Heart left ventricle (tissue), 16 donors: Measurements from ENCODE around the gene BIVM. TPM values are rescaled to one million over a fixed set of nuclear protein-coding genes. Genes with fewer than 3 reads are reported as not detected.
A peak's percentile ranks its signal among the peaks of the same experiment; 100 is the strongest.

ENCODE experiments used
- ATAC-seq, 4 donors: fragments of 200-7000 bp; cut with Tn5 transposase; one replicate each; pipeline ENCODE4 v1.9.1; 2020 to 2022; ENCODE audit warnings: moderate library complexity in 4 of 4, mild to moderate bottlenecking in 3 of 4, moderate number of reproducible peaks in 1 of 4
- DNase-seq, 5 donors: peaks; one replicate each; pipeline ENCODE4 v3.0.0-alpha.2; 2020
- H3K27ac ChIP-seq, 12 donors: fragments of 200-600 bp; sonication (generic) in 4 of 12; one replicate each; pipeline versions ENCODE4 v1.5.0 to v1.8.0; 2016 to 2022; ENCODE audit warnings: mild to moderate bottlenecking in 2 of 12
- H3K27me3 ChIP-seq, 9 donors: fragments of 200-600 bp; sonication (generic) in 2 of 9; one replicate each; pipeline versions ENCODE4 v1.5.1 to v1.8.0; 2016 to 2022; ENCODE audit warnings: mild to moderate bottlenecking in 3 of 9
- H3K36me3 ChIP-seq, 9 donors: fragments of 200-600 bp; sonication (generic) in 2 of 9; one replicate each; pipeline versions ENCODE4 v1.5.0 to v1.8.0; 2018 to 2022; ENCODE audit warnings: mild to moderate bottlenecking in 2 of 9
- H3K4me1 ChIP-seq, 12 donors: fragments of 200-600 bp; sonication (generic) in 4 of 12; one replicate each; pipeline versions ENCODE4 v1.5.0 to v1.8.0; 2016 to 2022; ENCODE audit warnings: mild to moderate bottlenecking in 3 of 12
- H3K4me3 ChIP-seq, 12 donors: fragments of 200-600 bp; sonication (generic) in 4 of 12; one replicate each; pipeline versions ENCODE4 v1.5.0 to v1.8.0; 2017 to 2022; ENCODE audit warnings: mild to moderate bottlenecking in 9 of 12, moderate library complexity in 4 of 12
- H3K9me3 ChIP-seq, 12 donors: fragments of 200-600 bp; sonication (generic) in 4 of 12; one replicate each; pipeline versions ENCODE4 v1.5.0 to v1.8.0; 2016 to 2022; ENCODE audit warnings: mild to moderate bottlenecking in 1 of 12
- CTCF ChIP-seq, 12 donors: fragments of 200-600 bp; sonication (generic) in 4 of 12; IDR thresholded peaks; one replicate each; pipeline versions ENCODE4 v1.5.0 to v1.8.0; 2018 to 2022; ENCODE audit warnings: antibody characterized with exemption in 12 of 12, mild to moderate bottlenecking in 5 of 12
- POLR2A ChIP-seq, 2 donors: fragments of 450-650 bp; IDR thresholded peaks; one replicate each; pipeline ENCODE4 v1.6.1; 2017; ENCODE audit warnings: antibody characterized with exemption in 2 of 2, mild to moderate bottlenecking in 2 of 2, moderate library complexity in 2 of 2
- whole genome bisulfite sequencing, 4 donors: extraction: QIAGEN DNeasy Blood & Tissue Kit in 2 of 4; methylation state at CpG; one replicate each; pipeline versions ENCODE4 v1.1.5 to v1.1.7; 2013 to 2018; 5-methylcytosine and 5-hydroxymethylcytosine counted together
- intact Hi-C, 10 donors: fragments of 100-400 bp; cut with DNase I; formaldehyde crosslinking; loops; one replicate each; pipeline versions ENCODE4 v1.11.1 to v1.14.2; 2022
- polyA plus RNA-seq, 2 donors: library from polyadenylated mRNA; stranded (reverse); fragments of 200-250 nt; gene quantifications; one replicate each; pipeline ENCODE4 v1.2.3, GENCODE V29; 2013
- total RNA-seq, 9 donors: library from RNA; depleted of rRNA in 2 of 9; stranded (reverse); fragments of >200 nt in 2 of 9; fragmentation: NEBNext Ultra II Directional in 3 of 9; extraction: Animal tissue kit (Norgen Biotek cat#: 25700) in 3 of 9; gene quantifications; one replicate each; pipeline versions ENCODE4 v1.1.0 to v1.2.4, GENCODE V29; 2016 to 2023
- donor health status: ischemic (EF 13 %, LVEDD 7.1; RV severe dilation, severe dysfunction).
- donor health status: healthy with polysubstance abuse.
- donor health status: DM: no; HTN: yes; CAD: no.
- donor health status: DM: no; HTN: no; CAD: no.
- donor health status: ischemic (EF 25% LVEDD 6.9; RV normal size, moderate dysfunction).
- donor health status: ischemic (EF 25% LVEDD 5.7; RV mildly dilated, moderate dysfunction).
- donor health status: healthy.
- donor health status: DM: yes; HTN: yes; CAD: no.
- donor health status: ischemic (EF 35%, LVEDD 5.7; RV mildly dilated, moderate dysfunction).
- donor health status: nonischemic (EF 11% LVEDD 7.7; RV severe dilation, severe dysfunction).
- donor health status: DM: yes; HTN: yes; CAD: no.
- donor health status: PGD.
- donor health status: ischemic (EF 29% LVEDD 5.4; RV normal size, mild dysfunction).
- donor health status: nonischemic (EF 23%, LVEDD 6.1; RV moderate dilation, normal function).

Gene BIVM
- total and polyA plus RNA-seq, 11 donors = 10.3 to 35.7 (median 24.5) TPM

GRCh38 chr13:102769679-102770078, 29.2 kb upstream of the BIVM start:
- Histone ChIP-seq H3K4me3 (no peak overlapping the region), H3K4me1 (peaks cover 0 to 23% (median 7%) of the 10 kb centered on the region in 12 donors), H3K27ac (no peak overlapping the region), H3K27me3 (no peaks in the 10 kb centered on the region), H3K9me3 (no peaks in the 10 kb centered on the region), H3K36me3 (peaks cover 0 to 28% (median 8%) of the 10 kb centered on the region in 9 donors)
- TF ChIP-seq CTCF (IDR thresholded peaks at IDR 0.05) (no peak), POLR2A (IDR thresholded peaks at IDR 0.05) (no peak)
- intact Hi-C loops = loop anchor here in 2 of 10 donors (5.0 to 10.0 kb wide), 2 partner anchors 172 to 185 kb away; partner anchors contain the start of gene TPP2 (in 1 of the 2)
- ATAC-seq = no peak
- DNase-seq = no peak
- WGBS, 4 donors = 76 to 83% (median 82%) methylated on average over 4 of the region's 4 CpGs

- intact Hi-C loops = loop anchor here in 2 of 10 donors (5.0 to 10.0 kb wide), 2 partner anchors 173 to 186 kb away; partner anchors contain the start of gene TPP2 (in 1 of the 2)
- TF ChIP-seq CTCF (IDR thresholded peaks at IDR 0.05) (no peak), POLR2A (IDR thresholded peaks at IDR 0.05) (no peak)
- 88 to 96% (median 91%) methylated on average over 2 of the region's 2 CpGs for WGBS, 4 donors
Observed at GRCh38 chr13:102770435-102770834, 28.5 kb upstream of the BIVM start.

GRCh38 chr13:102771298-102772041, 27.4 kb upstream of the BIVM start:
- DNase-seq (no peak), ATAC-seq (no peak)
- intact Hi-C loops = loop anchor here in 4 of 10 donors (2.0 to 10.0 kb wide), 4 partner anchors 174 to 187 kb away; partner anchors contain the start of gene TPP2 (in 2 of the 4)
- Histone ChIP-seq H3K4me1 (peaks cover 0 to 23% (median 7%) of the 10 kb centered on the region in 12 donors), H3K9me3 (no peaks in the 10 kb centered on the region), H3K27me3 (no peaks in the 10 kb centered on the region), H3K36me3 (peaks cover 0 to 15% (median 8%) of the 10 kb centered on the region in 9 donors), H3K4me3 (no peak overlapping the region), H3K27ac (no peak overlapping the region)
- 92 to 95% (median 94%) methylated on average over 6 of the region's 6 CpGs for WGBS, 4 donors
- TF ChIP-seq POLR2A (IDR thresholded peaks at IDR 0.05) (no peak), CTCF (IDR thresholded peaks at IDR 0.05) (no peak)

More at GRCh38 chr13:102770435-102770834, 28.5 kb upstream of the BIVM start:
- DNase-seq (no peak), ATAC-seq (no peak)
- Histone ChIP-seq H3K4me1 (peaks cover 0 to 23% (median 7%) of the 10 kb centered on the region in 12 donors), H3K4me3 (no peak overlapping the region), H3K27me3 (no peaks in the 10 kb centered on the region), H3K9me3 (no peaks in the 10 kb centered on the region), H3K27ac (no peak overlapping the region), H3K36me3 (peaks cover 0 to 25% (median 8%) of the 10 kb centered on the region in 9 donors)

GRCh38 chr13:102772042-102772425, 26.9 kb upstream of the BIVM start:
- Histone ChIP-seq H3K27ac (no peak overlapping the region), H3K36me3 (peaks cover 0 to 9% (median 7%) of the 10 kb centered on the region in 9 donors), H3K4me3 (peak overlapping the region in 1 of 12 donors; percentile 82), H3K9me3 (no peaks in the 10 kb centered on the region), H3K4me1 (peaks cover 0 to 23% (median 7%) of the 10 kb centered on the region in 12 donors), H3K27me3 (no peaks in the 10 kb centered on the region)
- whole genome bisulfite sequencing, 4 donors = 95 to 96% (median 95%) methylated on average over 16 of the region's 16 CpGs
- no peak for DNase-seq
- intact Hi-C loops = loop anchor here in 4 of 10 donors (2.0 to 10.0 kb wide), 4 partner anchors 175 to 187 kb away; partner anchors contain the start of gene TPP2 (in 2 of the 4)
- no peak for ATAC-seq
- TF ChIP-seq CTCF (IDR thresholded peaks at IDR 0.05) (no peak), POLR2A (IDR thresholded peaks at IDR 0.05) (no peak)
